MM.1S (cell line): ENCODE data around the gene BPIFB2.

Experiments
- DNase-seq: peaks from one replicate; pipeline ENCODE4 v3.0.0-alpha.2; 2015
- H2AFZ ChIP-seq: fragments of 300-600 bp; sonication (generic); 2 replicates; pipeline ENCODE4 v1.6.0; 2016; ENCODE audit warnings: antibody characterized with exemption, low read length
- H3F3A ChIP-seq: fragments of 300-600 bp; sonication (generic); 2 replicates; pipeline ENCODE4 v1.6.1; 2016; ENCODE audit warnings: mild to moderate bottlenecking, antibody characterized with exemption, low read length, moderate library complexity, mixed read lengths; ENCODE audit not compliant: insufficient read depth
- H3K27ac ChIP-seq: fragments of 300-600 bp; sonication (generic); 2 replicates; pipeline ENCODE4 v1.5.1; 2016; ENCODE audit warnings: mild to moderate bottlenecking, low read length
- H3K27me3 ChIP-seq: fragments of 300-600 bp; sonication (generic); replicated peaks from 2 replicates; pipeline ENCODE4 v1.6.0; 2016; ENCODE audit warnings: low read length; ENCODE audit not compliant: insufficient read depth
- H3K36me3 ChIP-seq: fragments of 300-600 bp; sonication (generic); replicated peaks from 2 replicates; pipeline ENCODE4 v1.6.1; 2016; ENCODE audit warnings: mild to moderate bottlenecking, low read length, mixed read lengths; ENCODE audit not compliant: insufficient read depth
- H3K4me1 ChIP-seq: fragments of 300-600 bp; sonication (generic); 2 replicates; pipeline ENCODE4 v1.6.1; 2016; ENCODE audit warnings: low read length, mixed read lengths
- H3K4me2 ChIP-seq: fragments of 300-600 bp; sonication (generic); 2 replicates; pipeline ENCODE4 v1.6.0; 2016; ENCODE audit warnings: low read depth, low read length
- H3K4me3 ChIP-seq: fragments of 300-600 bp; sonication (generic); 2 replicates; pipeline ENCODE4 v1.5.1; 2016; ENCODE audit warnings: low read length, mixed read lengths
- H3K79me2 ChIP-seq: fragments of 300-600 bp; sonication (generic); 2 replicates; pipeline ENCODE4 v1.6.1; 2016; ENCODE audit warnings: mixed run types, low read length, mixed read lengths
- H3K9ac ChIP-seq: fragments of 300-600 bp; sonication (generic); 2 replicates; pipeline ENCODE4 v1.6.1; 2016; ENCODE audit warnings: low read length, mixed read lengths
- H3K9me2 ChIP-seq: fragments of 300-600 bp; sonication (generic); replicated peaks from 2 replicates; pipeline ENCODE4 v1.6.1; 2016; ENCODE audit warnings: mild to moderate bottlenecking, low read length, mixed read lengths; ENCODE audit not compliant: insufficient read depth
- H3K9me3 ChIP-seq: fragments of 300-600 bp; sonication (generic); replicated peaks from 2 replicates; pipeline ENCODE4 v1.6.1; 2016; ENCODE audit warnings: mild to moderate bottlenecking, low read length, mixed read lengths; ENCODE audit not compliant: insufficient read depth
- H4K20me1 ChIP-seq: fragments of 300-600 bp; sonication (generic); 2 replicates; pipeline ENCODE4 v1.6.1; 2016; ENCODE audit warnings: mild to moderate bottlenecking, low read length, moderate library complexity, mixed read lengths; ENCODE audit not compliant: insufficient read depth
- CTCF ChIP-seq: fragments of 300-600 bp; sonication (generic); IDR thresholded peaks from 2 replicates; pipeline ENCODE4 v1.5.1; 2016; ENCODE audit warnings: antibody characterized with exemption, low read length, mixed read lengths
- EZH2 ChIP-seq: fragments of 300-600 bp; sonication (generic); optimal IDR thresholded peaks from 2 replicates; pipeline ENCODE3; 2017; ENCODE audit warnings: low read depth, mild to moderate bottlenecking, antibody characterized with exemption, low read length, mixed read lengths
- EZH2phosphoT487 ChIP-seq: fragments of 300-600 bp; sonication (generic); IDR thresholded peaks from 2 replicates; pipeline ENCODE4 v1.6.1; 2018; ENCODE audit warnings: antibody characterized with exemption, low read length

Gene BPIFB2

DNA sequence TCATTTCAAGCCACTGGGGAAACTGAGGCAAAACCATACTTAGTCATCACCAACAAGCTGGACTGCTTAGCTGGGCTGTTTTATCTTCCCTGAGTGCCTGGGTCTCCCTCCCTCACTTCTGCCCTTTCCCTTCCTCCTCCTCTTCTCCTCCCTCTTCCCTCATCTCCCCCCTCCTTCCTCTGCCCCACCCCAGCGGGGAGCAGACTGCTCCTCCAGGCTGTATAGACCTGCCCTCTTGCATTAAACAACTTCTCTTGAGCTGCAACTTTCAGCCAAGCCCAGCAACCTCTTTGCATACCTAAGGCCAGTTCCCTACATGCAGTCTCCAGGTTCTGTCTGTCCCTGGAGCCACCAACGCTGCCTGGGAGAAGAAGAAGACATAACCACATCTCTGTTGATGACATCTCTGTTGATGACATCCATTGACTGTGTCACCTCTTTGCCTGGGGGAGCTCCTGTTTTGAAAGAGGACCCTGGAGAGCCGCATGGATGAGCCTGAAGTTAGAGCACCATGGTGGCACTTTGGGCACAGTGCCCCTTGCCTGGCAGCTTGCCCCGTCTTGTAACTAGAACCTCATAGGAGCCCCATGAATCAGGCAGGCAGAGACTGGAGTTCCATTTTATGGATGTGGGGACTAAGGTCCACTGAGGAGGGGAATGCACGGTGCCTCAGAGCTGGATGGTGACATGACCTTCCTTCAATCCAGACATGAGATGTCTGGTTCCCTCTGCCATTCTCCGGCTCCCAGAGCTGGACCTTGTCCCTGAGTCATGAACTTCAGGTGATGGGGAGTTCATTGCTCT, 16.1 kb downstream of the BPIFB2 start:
- no peaks in the 10 kb centered on the region for H4K20me1 ChIP-seq
- no peak for DNase-seq
- H3K4me3 ChIP-seq = no peak overlapping the region
- H3K79me2 ChIP-seq = no peaks in the 10 kb centered on the region
- H3K36me3 ChIP-seq = no peaks in the 10 kb centered on the region
- no peak overlapping the region for H2AFZ ChIP-seq
- no peaks in the 10 kb centered on the region for H3K9me3 ChIP-seq
- H3K9me2 ChIP-seq = no peaks in the 10 kb centered on the region
- TF ChIP-seq EZH2phosphoT487 (no peak), CTCF (no peak), EZH2 (no peak)
- H3K27me3 ChIP-seq = peaks cover 58% of the 10 kb centered on the region
- H3K27ac ChIP-seq = no peak overlapping the region
- no peaks in the 10 kb centered on the region for H3F3A ChIP-seq
- no peaks in the 10 kb centered on the region for H3K4me1 ChIP-seq
- no peak overlapping the region for H3K4me2 ChIP-seq
- H3K9ac ChIP-seq = no peak overlapping the region

DNA sequence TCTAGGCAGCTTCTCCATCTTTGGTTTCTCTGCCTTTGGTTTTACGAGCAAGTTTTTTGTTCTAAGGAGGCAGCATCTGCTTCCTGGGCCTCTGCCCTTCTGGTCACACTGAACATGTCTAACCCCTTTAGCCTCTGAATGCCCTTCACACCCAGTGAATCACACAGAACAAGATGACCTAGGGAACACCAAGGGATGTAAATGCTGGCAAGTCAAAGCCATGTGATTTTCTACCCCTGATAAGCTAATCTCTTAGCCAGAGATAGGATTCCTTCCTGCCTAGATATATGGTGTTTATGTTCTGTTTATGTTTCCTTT, 16.7 kb downstream of the BPIFB2 start:
- TF ChIP-seq CTCF = no peak
- TF ChIP-seq EZH2 = no peak
- no peak for TF ChIP-seq EZH2phosphoT487
- Histone ChIP-seq H3F3A (no peaks in the 10 kb centered on the region), H3K36me3 (no peaks in the 10 kb centered on the region), H3K79me2 (no peaks in the 10 kb centered on the region), H3K27me3 (peaks cover 54% of the 10 kb centered on the region), H4K20me1 (no peaks in the 10 kb centered on the region), H3K9ac (no peak overlapping the region), H3K9me2 (no peaks in the 10 kb centered on the region), H3K4me3 (no peak overlapping the region), H3K4me2 (no peak overlapping the region), H3K27ac (no peak overlapping the region), H2AFZ (no peak overlapping the region), H3K4me1 (no peaks in the 10 kb centered on the region), H3K9me3 (no peaks in the 10 kb centered on the region)
- no peak for DNase-seq

DNA sequence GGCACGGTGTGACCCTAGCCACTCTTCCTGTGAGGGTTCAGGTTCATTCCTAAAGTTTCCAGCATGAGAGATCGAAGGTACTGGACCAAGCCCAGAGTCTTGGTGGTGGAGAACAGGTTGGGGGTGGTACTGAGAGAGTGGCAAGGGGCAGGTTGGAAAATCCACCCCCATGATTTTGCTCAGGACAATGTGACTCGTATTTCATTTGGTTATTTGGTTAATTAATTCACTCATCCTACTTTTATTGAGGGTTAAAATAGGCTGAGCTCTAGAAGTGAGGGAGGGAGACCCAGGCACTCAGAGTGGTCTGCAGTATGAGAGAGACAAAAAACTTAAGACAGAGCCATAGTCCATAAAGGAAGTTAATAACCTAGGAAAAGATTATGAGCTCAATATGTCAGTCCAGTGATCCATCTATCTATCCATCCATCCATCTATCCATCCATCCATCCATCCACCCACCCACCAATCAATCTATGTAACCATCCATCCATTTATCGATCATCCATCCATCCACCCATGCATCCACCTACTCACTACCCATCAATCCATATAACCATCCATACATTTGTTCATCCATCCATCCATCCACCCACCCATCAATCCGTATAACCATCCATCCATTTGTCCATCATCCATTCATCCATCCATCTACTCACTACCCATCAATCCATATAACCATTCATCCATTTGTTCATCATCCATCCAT, 17.3 kb downstream of the BPIFB2 start:
- no peaks in the 10 kb centered on the region for H3K9me3 ChIP-seq
- no peak overlapping the region for H3K4me2 ChIP-seq
- no peaks in the 10 kb centered on the region for H3K36me3 ChIP-seq
- H3K27me3 ChIP-seq = peaks cover 54% of the 10 kb centered on the region
- no peak for TF ChIP-seq CTCF
- no peak for TF ChIP-seq EZH2phosphoT487
- no peak for TF ChIP-seq EZH2
- no peak overlapping the region for H3K27ac ChIP-seq
- no peak overlapping the region for H3K4me3 ChIP-seq
- H3K9me2 ChIP-seq = no peaks in the 10 kb centered on the region
- no peak overlapping the region for H3K9ac ChIP-seq
- H3K79me2 ChIP-seq = no peaks in the 10 kb centered on the region
- H4K20me1 ChIP-seq = no peaks in the 10 kb centered on the region
- H3F3A ChIP-seq = no peaks in the 10 kb centered on the region
- no peak for DNase-seq
- H3K4me1 ChIP-seq = no peaks in the 10 kb centered on the region
- H2AFZ ChIP-seq = no peak overlapping the region
